IPS-18c (cell line): ENCODE results near the gene TMEM263.
"Not testable (repeated sequence)": the region's sequence is repeated elsewhere in the genome, so short reads cannot be mapped to it uniquely, and the experiment has no call there.

ENCODE experiments used
- H3K4me3 ChIP-seq: 2 replicates; pipeline ENCODE4 v1.7.0; 2013; ENCODE audit warnings: low read depth, mild to moderate bottlenecking, low read length, moderate library complexity; ENCODE audit not compliant: insufficient read depth
- H3K9me3 ChIP-seq: one replicate; pipeline ENCODE4 v1.6.1; 2013; ENCODE audit warnings: mild to moderate bottlenecking, low read length, moderate library complexity; ENCODE audit not compliant: control insufficient read depth, insufficient read depth

Gene TMEM263

DNA sequence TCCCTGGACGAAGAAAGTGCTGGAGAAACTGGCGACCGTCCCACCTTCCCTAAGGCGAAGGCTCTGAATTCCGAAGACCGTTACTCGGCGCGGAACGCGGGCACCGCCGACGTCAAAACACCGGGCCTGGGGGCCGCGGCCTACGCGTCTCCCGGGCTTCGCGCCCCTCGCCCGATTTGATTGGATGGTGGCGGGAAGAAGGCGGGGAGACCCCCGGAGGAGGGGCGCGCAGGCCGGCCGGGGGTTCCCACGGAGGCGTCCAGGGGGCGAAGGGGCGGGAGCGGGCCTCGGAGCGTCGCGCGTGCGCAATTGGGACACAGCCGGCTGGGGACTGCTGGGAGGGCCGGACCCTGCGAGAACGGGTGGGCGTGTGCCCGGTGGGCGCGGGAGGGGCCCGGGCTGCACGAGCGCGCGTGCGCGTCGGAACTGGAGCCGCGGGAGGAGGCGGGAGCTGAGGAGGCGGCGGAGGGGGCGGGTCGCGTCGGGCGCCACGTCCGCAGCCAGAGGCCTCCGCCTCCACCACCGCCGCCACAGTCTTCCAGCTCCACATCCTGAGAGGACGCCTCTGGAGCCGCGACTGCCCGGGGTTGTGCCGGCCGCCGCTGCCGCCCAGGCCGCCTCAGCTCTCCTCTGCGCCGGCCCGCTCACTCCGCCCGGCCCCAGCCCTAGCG lies at the start of gene TMEM263:
TSS of gene TMEM263 (plus strand) at position 531 of the 671 bp plus-strand sequence. CDS start 11,210 bp downstream, outside the sequence.
- Histone ChIP-seq H3K4me3 (peak within 1 kb of the TSS; percentile 92), H3K9me3 (peaks cover 2% of the 10 kb centered on the region)

DNA sequence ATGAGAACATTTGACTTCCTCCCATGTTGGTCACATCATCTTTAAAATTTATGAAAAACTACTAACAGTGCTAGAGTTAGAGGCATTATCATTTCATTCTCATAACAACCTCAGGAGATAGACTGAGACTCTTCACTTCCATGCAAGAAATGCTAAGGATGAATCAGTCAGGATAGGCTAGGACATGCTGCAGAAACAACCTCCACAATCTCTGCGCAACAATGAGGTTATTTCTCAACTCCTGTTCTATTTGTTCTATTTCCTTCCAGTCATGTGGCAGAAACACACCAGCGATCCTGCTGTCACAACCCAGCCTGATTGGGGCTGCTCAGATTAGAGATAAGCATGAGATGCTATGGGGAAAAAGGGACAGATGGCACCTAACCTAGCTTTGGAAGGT lies 49.0 kb upstream of the TMEM263 start:
- Histone ChIP-seq H3K9me3 (peaks cover 4% of the 10 kb centered on the region), H3K4me3 (no peak overlapping the region)

DNA sequence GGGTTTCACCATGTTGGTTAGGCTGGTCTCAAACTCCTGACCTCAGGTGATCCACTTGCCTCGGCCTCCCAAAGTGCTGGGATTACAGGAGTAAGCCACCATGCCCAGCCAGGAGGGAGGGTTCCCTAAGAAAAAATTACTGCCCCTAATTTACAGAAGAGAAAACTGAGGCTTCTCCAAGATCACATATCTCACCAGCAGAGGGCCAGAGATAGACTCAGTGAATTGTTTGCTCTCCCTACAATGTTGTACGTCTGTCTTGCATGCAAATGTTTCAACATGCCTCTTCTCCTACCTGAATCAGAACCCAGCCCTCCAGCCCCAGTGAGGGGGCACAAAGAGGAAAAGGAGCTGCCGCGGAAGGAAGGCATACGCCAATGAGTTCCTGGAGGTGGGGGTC lies 48.3 kb upstream of the TMEM263 start:
- Histone ChIP-seq H3K4me3 (no peak overlapping the region), H3K9me3 (peaks cover 1% of the 10 kb centered on the region)

DNA sequence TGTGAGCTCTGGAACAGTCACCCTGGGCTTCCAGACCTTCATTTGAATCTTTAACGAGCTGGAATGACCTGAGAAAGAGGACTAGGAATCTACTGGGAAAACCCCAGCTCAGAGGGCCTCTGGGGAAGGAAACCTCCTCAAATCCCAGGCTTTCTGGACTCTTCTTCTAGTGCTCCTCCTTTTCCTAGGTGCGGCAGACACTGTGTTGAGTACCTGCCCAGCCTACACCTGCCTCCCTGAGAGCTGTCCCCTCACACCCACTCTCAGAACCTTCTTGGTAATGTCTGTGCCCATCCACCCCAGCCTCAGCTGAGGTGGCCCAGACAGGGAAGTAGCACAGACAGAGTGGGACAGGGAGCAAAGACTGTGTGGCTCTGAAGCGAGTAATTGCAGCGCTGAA lies 47.9 kb upstream of the TMEM263 start:
- Histone ChIP-seq H3K4me3 (no peak overlapping the region), H3K9me3 (no peaks in the 10 kb centered on the region)

DNA sequence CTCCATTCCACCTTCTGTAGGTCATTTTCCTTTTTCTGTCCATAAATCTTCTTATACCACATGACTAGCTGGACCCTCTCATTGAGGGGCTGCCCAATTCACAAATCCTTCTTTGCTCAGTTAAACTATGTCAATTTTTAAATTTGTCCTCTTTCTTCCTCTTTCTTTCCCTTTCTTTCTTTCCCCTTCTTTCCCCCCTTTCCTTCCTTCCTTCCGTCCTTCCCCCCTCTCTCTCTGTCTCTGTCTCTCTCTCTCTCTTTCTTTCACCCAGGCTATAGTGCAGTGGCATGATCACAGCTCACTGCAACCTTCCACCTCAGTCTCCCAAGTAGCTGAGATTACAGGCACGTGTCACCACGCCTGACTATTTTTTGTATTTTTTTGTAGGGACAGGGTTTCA lies 47.1 kb upstream of the TMEM263 start:
- peaks cover 2% of the 10 kb centered on the region for H3K9me3 ChIP-seq

DNA sequence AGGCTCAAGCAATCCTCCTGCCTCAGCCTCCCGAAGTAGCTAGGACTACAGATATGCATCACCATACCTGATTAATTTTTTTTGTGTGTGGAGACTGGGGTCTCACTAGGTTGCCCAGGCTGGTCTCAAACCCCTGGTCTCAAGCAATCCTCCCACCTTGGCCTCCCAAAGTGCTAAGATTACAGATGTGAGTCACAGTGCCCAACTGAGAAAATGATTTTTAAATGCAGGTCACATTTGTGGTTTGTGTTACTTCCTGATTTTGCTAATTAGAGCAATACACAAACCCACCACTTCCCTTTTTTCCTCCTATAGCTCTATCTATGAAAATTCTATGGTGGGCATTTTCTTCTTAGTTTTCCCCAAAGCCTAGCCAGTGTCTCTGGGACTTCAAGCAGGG lies 45.5 kb upstream of the TMEM263 start:
- H3K9me3 ChIP-seq: peaks cover 2% of the 10 kb centered on the region
- H3K4me3 ChIP-seq: no peak overlapping the region

More for the DNA sequence above, 47.1 kb upstream of the TMEM263 start:
- no peak overlapping the region for H3K4me3 ChIP-seq

DNA sequence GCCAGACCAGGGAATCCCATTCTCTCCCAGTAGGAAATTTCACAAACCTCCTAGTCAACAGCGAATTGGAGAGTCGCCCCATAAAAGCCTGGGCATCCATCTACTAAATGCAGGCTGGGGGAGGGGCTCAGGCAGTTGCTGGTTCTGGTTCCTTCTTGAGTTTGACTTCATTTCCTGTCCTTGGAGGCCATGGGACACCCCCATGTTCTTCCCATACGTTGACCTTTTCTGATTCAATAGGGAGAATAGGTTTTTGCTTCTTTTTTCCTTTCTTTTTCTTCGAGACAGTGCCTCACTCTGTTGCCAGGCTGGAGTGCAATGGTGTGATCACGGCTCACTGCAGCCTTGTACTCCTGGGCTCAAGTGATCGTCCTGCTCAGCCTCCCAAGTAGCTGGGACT lies 44.1 kb upstream of the TMEM263 start:
- H3K4me3 ChIP-seq: no peak overlapping the region
- peaks cover 2% of the 10 kb centered on the region for H3K9me3 ChIP-seq

DNA sequence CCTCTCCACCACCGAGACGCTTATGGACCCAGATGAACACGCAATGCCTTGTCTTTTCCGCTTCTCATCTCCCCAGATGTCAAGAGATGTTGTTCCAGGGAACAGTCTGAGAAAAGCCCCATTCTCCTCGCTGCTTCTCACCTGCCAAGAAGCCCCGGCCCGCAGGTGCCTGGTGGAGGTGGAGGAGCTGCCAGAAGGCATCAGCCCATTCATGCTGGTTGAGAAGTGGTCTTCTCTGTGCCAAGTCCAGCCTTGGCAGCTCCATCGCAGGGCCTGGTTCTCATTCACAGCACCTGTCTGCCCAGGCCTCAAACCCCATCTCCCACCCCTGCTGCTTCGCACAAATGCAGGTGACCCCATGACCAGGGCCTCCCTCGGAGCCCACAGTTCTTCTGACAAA lies 42.3 kb upstream of the TMEM263 start:
- no peak overlapping the region for H3K4me3 ChIP-seq
- peaks cover 2% of the 10 kb centered on the region for H3K9me3 ChIP-seq

DNA sequence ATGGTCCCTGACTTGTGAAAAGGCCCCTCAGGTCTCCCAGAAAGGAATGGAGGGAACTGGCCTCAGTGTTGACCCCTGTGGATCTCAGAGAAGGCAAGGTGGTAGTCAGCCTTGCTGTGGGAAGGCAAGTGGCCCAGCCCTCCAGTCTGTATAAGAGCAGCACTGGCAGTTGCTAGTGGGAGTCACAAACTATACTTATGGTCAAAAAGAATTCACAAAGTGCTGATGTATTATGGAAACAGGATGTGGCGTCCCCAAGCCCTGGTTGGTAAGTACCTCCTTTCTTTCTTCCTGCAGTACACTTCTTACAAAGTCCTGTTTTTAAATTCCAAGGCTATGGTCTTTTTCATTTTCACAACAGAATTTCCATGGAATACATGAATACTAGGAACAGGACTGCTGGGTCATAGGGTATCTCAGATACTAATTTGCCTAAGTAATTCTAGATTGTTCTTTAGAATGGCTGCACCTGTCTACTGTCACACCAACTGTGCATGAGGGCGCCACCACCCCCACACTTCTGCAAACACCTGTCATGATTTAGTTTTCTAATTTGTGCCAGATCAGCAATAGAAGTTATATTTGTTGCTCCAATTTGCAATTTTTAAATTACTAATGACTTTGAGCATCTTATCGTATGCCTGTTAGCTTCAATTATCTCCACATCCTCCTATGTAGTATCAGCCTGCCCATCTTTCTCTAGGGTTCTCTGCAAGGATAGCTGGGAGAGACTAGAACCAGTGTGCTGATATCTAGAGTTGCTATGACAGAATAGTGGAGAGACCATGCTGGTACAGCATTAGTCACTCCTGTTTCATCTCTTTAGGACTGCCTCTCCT lies 40.7 kb upstream of the TMEM263 start:
- Histone ChIP-seq H3K9me3 (peaks cover 2% of the 10 kb centered on the region), H3K4me3 (no peak overlapping the region)

DNA sequence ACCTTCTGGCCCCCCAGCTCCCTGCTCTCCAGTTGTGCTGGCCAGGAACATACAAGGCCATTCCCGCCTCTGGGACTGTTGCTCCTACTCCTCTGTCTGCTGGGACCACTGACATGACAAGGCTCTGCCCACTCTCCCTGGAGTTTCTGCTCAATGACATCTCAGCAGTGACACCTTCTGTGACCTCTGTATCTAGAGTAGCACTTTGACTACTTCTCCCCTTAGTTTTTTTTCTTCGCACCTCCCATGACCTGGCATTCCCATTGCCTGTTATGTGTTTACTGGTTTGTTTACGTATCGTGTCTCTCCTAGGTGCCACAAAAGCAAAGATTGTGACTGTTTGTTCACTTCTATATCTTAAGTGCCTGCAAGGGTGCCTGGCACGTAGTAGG lies 40.1 kb upstream of the TMEM263 start:
- no peak overlapping the region for H3K4me3 ChIP-seq
- peaks cover 2% of the 10 kb centered on the region for H3K9me3 ChIP-seq

DNA sequence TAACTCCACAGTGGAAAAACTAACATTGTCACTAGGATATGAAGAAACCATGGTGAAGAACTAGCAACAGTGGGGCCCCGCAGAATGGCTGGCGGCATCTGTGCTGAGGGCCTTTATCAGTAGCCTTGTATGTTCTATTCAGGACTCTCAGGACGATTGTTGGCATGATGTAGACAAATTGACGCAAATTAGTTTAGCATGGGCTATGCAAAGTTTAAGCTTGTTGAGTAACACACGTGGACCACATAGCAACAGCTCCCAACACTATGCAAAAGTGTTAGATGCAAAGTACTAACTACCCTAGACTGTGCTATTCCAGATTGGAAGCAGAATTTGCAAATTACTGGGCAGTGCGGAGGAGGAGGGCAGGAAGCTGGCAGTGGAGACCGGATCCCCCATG lies 38.2 kb upstream of the TMEM263 start:
- H3K4me3 ChIP-seq: no peak overlapping the region
- H3K9me3 ChIP-seq: peaks cover 2% of the 10 kb centered on the region

DNA sequence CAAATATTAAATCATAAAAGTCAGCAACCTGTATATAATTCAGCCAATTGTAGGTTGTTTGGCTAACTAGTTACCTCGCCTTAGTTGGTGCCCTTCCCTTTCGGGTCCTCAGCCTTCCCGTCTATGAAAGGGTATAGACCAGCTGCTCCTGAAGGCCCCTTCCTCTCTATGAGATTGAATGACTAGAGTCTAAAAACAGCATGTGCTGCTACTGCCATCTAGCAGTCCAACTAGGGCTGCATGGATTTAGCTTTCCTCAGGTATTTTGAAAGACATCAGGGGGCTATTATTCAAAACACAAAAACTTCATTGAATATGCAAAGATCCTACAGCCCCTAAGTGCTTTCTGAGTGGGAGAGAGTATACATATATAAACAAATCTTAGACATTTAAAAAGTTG lies 37.0 kb upstream of the TMEM263 start:
- Histone ChIP-seq H3K4me3 (no peak overlapping the region), H3K9me3 (no peaks in the 10 kb centered on the region)

DNA sequence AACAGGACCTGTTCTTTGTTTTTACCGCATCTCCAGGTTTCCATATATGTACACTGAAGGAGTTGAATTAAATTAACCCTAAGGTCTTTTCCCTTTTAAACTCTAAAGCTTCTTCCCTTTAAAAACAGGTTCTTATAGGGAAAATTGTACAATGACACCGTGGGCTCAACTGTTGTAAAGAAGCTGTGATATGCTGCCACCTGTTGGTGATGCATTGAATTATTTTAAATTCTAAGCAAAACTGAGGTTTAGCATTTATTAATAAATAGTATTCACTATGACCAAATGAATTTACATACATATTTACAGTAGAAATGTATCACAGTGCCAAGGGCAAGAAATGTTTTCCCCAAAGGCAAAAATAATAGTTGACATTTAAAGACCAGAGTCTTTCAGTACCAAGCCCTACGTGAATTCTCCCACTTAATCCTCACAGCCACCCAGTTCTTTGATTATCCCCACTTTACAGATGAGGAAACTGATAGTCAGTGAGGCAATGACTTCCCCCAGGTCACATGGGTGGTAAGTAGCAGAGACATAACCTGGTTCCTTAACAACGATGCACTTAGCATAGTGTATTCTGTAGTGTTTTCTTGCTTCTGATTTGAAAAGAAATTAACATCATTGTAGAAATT lies 35.7 kb upstream of the TMEM263 start:
- no peak overlapping the region for H3K4me3 ChIP-seq
- H3K9me3 ChIP-seq: no peaks in the 10 kb centered on the region

DNA sequence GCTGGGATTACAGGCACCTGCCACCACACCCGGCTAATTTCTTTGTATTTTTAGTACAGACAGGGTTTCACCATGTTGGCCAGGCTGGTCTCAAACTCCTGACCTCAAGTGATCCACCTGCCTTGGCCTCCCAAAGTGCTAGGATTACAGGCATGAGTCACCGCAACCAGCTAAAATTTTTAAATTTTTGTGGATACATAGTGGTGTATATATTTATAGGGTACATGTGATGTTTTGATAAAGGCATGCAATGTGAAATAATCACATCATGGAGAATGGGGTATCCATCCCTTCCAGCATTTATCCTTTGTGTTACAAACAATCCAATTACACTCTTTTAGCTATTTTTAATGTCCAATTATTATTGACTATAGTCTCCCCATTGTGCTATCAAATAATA lies 33.7 kb upstream of the TMEM263 start:
- H3K4me3 ChIP-seq, H3K9me3 ChIP-seq: not testable (repeated sequence)

DNA sequence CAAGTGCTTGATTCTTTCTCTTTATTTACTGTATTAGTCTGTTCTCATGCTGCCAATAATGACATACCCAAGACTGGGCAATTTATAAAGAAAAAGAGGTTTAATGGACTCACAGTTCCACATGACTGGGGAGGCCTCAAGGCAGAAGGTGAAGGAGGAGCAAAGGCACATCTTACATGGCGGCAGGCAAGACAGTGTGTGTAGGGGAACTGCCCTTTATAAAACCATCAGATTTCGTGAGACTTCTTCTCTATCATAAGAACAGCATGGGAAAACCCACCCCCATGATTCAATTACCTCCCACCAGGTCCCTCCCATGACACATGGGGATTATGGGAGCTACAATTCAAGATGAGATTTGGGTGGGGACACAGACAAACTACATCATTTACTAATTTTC lies 32.1 kb upstream of the TMEM263 start:
- H3K4me3 ChIP-seq, H3K9me3 ChIP-seq: not testable (repeated sequence)

DNA sequence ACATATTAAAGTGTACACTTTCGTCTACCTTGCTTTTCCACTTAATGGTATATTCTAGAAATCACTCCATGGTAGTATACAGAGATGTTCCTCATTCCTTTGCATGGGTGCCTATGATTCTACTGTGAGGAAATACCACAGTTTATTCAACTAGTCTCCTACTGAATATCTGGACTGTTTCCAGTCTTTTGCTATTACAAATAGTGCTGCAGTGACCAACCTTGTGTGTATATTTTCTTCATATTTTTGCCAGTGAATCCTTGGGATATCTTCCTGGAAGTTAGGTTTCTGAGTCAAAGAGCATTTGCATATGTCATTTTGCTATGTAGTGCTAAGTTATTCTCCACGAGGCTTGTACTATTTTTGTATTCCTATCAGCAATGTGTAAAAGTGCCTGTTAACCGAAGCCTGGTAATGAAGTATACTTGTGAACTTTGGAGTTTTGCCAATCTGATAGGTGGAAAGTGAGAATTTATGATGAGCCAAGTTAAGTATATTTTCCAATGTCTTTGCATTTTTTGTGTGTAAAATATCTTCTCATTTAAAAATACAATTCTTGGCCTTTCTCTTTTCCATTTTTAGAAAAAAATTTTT lies 31.3 kb upstream of the TMEM263 start:
- Histone ChIP-seq H3K9me3 (peaks cover 2% of the 10 kb centered on the region), H3K4me3 (no peak overlapping the region)

DNA sequence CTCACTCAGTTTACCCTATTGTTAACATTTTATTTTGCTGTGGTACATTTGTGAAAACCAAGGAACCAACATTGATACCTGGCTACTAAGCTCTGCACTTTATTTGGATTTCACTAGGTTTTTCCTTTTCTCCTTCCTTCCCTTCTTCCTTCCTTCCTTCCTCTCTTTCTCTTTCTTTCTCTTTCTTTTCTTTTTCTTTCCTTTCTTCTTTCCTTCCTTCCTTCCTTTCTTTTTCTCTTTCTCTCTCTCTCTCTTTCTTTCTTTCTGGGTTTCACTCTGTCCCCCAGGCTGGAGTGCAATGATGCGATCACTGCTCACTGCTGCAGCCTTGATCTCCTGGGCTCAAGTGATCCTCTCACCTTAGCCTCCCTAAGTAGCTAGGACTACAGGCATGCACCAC lies 29.1 kb upstream of the TMEM263 start:
- no peak overlapping the region for H3K4me3 ChIP-seq

DNA sequence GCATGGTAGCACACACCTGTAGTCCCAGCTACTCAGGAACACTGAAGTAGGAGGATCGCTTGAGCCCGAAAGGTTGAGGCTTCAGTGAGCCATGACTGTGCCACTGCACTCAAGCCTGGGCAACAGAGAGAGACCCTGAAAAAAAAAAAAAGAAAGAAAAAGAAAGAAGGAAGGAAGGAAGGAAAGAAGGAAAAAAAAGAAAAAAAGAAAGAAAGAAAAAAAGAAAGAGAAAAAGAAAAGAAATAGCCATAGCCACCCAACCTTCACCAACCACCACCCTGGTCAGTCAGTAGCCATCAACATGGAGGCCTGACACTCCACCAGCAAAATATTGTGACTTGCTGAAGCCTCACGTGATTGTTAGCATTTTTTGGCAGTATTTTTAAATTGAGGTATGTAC lies 21.4 kb upstream of the TMEM263 start:
- no peaks in the 10 kb centered on the region for H3K9me3 ChIP-seq
- H3K4me3 ChIP-seq: no peak overlapping the region

More for the DNA sequence above, 29.1 kb upstream of the TMEM263 start:
- H3K9me3 ChIP-seq: peaks cover 2% of the 10 kb centered on the region
